ENCODE measurements around the gene POLR1C. TPM values are rescaled to one million over a fixed set of nuclear protein-coding genes. Genes with fewer than 3 reads are reported as not detected.

The POLR1C gene
- total RNA-seq, 2 donors from 2014 or later, result 30.1 to 67.8 TPM

DNA sequence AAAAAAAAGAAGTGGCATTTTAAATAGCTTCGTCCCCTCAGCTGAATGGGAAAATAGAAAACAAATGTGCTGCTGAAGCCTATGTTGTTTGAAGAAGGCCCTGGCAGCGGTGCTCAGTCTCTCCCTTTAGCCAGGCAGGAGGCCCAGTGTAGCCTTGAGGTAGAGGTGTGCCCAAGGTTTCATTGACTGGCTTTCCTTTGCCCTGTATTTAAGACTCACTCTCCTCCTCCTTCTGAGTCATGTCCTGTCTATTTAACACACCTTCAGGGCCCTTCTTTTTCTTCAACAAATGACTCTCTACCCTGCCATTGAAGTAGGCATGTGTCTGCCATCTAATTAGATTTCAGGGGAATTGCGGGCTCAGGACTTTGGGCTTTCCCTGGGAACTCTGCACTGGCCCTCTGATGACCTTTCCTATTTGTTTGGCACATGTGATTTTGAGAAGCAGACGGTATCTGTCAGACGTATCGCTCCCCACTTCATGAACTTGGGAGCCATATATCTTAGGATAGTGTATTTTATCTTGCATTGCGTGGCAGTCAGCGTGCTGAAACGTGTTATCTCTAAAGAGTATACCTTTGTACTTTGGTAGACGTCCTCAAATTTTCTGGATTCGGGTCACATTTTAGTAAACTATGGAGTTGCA lies 35.2 kb upstream of the POLR1C start:
- Mint-ChIP-seq H3K27me3 (no peaks in the 10 kb centered on the region), H3K4me3 (no peak overlapping the region), H3K27ac (peak overlapping the region; percentile 62), H3K9me3 (no peaks in the 10 kb centered on the region), H3K4me1 (peaks cover 38% of the 10 kb centered on the region), H3K36me3 (ENCODE audit: low read depth) (peaks cover 34% of the 10 kb centered on the region)
- ATAC-seq (replicated peaks), result no peak

DNA sequence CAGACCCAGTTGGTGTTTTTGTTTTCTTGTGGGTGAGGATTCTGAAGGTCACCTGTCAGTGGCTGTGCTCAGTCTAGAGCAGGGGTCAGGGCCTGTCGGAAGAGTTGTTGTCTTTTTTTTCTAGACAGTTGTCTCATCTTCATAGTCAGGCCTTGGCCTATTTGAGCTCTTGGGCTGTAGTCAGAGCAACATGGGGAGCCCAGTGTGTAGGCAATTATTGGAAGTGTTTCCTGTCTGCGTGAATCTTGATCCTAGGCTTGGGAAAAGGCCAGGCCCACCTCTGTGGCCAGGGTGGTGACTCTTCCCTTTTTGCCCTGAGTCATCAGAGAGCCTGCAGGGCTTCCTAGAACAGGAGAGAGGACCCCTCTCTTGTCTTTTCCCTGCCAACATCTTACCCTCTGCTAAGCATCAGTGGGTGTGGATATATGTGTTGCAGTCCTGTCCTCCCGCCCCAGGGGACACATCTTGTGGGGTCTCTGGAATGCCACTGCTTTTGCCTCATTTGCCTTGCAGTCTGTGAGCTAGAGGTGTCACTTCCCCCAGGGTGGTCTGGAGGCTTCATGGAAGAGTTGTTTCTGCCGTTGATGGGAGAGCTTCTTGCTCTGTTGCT lies 28.1 kb upstream of the POLR1C start:
- peak overlapping the region; percentile 62 for H3K27ac Mint-ChIP-seq
- H3K4me3 Mint-ChIP-seq, result no peak overlapping the region
- peaks cover 20% of the 10 kb centered on the region for H3K36me3 Mint-ChIP-seq (ENCODE audit: low read depth)
- H3K27me3 Mint-ChIP-seq, result no peaks in the 10 kb centered on the region
- no peaks in the 10 kb centered on the region for H3K9me3 Mint-ChIP-seq
- peaks cover 13% of the 10 kb centered on the region for H3K4me1 Mint-ChIP-seq
- ATAC-seq (replicated peaks), result no peak

DNA sequence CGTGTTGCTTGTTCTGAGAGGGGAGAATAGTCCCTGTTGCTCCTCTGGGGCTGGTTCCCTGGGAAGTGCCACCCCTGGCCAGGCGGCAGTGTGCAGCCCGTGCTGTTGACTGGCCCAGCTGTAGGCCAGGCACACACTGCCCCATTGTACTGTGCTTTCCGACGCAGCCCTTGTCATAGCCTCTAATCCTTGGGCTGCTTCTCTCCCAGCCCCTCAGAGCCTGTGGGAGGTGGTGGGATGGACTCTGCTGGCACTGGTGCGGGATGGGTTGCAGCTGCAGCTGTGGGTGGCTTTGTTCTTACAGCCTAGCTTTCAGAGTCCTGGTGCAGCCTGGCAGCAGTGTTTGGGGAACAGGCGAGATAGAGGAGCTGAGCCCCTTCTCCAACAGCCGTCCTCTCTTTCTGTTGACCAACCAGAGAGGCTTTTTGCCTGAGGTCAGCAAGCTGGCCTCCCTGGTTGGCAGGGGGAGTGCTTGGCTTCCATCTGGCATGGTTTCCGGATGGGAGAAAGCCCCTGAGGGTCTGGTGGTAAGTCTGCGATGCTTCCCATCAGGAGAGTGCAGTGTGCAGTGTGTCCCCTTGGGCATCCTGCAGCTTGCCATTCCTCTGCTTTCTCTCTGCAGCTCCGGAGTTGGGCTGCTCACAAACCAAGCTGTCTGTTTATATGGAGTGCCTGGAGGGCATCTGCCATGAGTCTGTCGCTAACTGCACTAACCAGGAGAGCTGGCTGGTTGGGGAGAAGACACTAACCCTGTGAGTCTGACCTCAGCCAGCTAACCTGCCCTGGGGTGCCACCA lies 27.4 kb upstream of the POLR1C start:
- Mint-ChIP-seq H3K4me3 (no peak overlapping the region), H3K4me1 (peaks cover 18% of the 10 kb centered on the region), H3K9me3 (no peaks in the 10 kb centered on the region), H3K27ac (peak overlapping the region; percentile 62), H3K36me3 (ENCODE audit: low read depth) (peaks cover 20% of the 10 kb centered on the region), H3K27me3 (no peaks in the 10 kb centered on the region)
- no peak for ATAC-seq (replicated peaks)

DNA sequence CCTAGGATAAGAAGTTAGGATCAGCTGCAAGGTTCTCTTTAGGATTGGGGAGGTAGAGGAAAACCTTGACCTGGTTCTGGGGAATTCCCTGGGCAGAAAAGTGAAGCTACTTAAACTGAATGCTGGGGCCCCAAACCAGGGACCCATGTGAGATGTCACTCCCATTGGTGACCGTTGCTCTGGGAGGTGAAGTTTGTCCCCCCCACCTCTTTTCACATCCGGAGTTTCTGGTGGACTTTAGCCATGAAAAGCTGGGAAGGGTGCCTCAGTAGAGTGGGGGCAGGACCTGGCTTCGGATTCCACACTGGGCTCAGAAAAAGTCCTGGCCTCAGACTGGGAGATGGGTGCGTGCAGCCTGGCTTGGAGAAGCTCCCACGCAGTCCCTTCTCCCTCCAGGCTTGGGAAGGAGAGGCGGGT lies 26.4 kb upstream of the POLR1C start:
- Mint-ChIP-seq H3K27ac (no peak overlapping the region), H3K36me3 (ENCODE audit: low read depth) (peaks cover 20% of the 10 kb centered on the region), H3K4me1 (peaks cover 23% of the 10 kb centered on the region), H3K4me3 (no peak overlapping the region), H3K9me3 (no peaks in the 10 kb centered on the region), H3K27me3 (no peaks in the 10 kb centered on the region)
- ATAC-seq (replicated peaks), result no peak

DNA sequence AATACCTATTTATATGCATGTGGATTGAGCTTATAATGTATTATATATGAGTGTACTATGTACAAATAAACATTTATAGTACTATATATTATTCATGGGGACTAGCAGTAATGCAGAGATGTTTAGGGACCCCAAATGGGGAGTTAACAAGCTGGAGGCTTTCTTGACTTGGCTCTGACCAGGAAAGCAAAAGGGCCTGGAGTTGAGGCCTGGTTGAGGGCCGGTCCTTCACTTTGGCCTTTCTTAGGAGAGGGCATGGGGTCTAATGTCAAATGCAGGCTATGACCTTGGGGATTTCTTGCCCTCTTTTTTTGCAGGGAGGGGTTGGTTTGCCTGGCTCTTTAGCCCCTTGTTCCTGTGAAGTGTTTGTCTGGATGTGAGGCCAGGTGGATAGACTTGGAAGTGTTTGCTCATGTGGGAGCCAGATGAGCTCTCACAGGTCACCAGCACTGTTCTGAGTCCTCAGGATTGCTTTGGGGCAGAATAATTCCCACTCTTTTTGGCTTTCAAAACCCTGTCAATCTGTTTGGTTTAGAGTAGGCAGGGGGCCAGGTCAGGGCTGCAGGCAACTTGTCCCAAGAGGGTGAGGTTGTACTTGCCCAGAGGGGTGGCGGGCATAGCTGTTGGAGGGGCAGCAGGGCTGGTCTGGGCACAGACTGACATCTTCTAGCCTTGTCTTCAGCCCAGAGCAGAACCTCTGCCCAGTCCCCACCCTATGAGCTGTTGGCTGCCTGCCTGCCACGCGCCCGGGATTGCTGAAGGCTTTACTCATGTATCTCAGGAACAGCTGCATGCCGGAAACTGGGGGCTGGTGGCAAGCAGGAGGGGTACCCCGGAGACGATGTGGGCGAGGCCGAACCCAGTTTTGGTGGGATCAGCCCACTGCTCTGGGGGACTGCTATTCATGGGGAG lies 24.9 kb upstream of the POLR1C start:
- no peaks in the 10 kb centered on the region for H3K27me3 Mint-ChIP-seq
- ATAC-seq (replicated peaks), result no peak
- H3K4me3 Mint-ChIP-seq, result no peak overlapping the region
- peaks cover 13% of the 10 kb centered on the region for H3K36me3 Mint-ChIP-seq (ENCODE audit: low read depth)
- H3K4me1 Mint-ChIP-seq, result peaks cover 20% of the 10 kb centered on the region
- peak overlapping the region; percentile 56 for H3K27ac Mint-ChIP-seq
- H3K9me3 Mint-ChIP-seq, result no peaks in the 10 kb centered on the region

DNA sequence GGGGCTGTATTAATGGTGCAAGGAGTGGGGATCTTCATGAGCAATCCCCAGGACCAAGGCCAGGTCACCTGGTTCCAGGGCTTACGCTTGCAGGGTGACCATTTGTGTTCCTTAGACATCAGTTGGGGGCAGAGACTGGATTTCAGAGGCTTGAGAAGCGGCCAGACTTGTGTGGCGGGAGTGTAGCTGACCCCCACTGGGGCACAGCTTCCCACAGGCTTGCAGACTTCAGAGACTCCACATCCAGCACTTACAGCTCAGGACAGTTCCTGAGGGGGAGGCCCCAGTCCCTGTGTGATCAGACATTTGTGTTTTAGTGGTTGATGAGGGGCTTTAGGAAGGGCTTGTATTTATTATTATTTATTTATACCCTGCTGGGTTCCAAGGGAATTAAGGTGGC lies 24.2 kb upstream of the POLR1C start:
- H3K9me3 Mint-ChIP-seq, result no peaks in the 10 kb centered on the region
- peaks cover 20% of the 10 kb centered on the region for H3K4me1 Mint-ChIP-seq
- no peaks in the 10 kb centered on the region for H3K27me3 Mint-ChIP-seq
- ATAC-seq (replicated peaks), result no peak
- H3K4me3 Mint-ChIP-seq, result no peak overlapping the region
- H3K36me3 Mint-ChIP-seq (ENCODE audit: low read depth), result peaks cover 13% of the 10 kb centered on the region
- peak overlapping the region; percentile 56 for H3K27ac Mint-ChIP-seq

DNA sequence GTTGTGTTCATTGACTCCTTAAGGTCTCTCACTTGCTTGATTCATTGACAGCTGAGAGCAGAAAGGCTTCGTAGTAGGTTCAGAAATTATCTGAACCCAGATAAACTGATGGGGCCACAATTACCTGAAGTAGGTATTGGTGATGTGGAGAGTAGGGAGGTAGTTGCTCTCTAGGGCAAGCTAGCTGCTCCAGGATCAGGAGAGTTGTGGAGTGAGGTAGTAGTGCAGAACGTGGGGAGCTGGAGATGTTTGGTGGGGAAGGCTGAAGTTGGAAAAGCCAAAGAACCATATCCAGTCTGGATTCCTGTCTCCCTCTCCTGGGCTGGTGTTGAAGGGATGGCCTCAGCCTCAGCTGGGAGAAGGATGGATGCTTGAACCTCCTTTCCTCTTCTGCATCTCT lies 23.7 kb upstream of the POLR1C start:
- no peak for ATAC-seq (replicated peaks)
- no peak overlapping the region for H3K4me3 Mint-ChIP-seq
- H3K36me3 Mint-ChIP-seq (ENCODE audit: low read depth), result peaks cover 15% of the 10 kb centered on the region
- H3K9me3 Mint-ChIP-seq, result no peaks in the 10 kb centered on the region
- H3K4me1 Mint-ChIP-seq, result peaks cover 20% of the 10 kb centered on the region
- H3K27me3 Mint-ChIP-seq, result no peaks in the 10 kb centered on the region
- no peak overlapping the region for H3K27ac Mint-ChIP-seq

DNA sequence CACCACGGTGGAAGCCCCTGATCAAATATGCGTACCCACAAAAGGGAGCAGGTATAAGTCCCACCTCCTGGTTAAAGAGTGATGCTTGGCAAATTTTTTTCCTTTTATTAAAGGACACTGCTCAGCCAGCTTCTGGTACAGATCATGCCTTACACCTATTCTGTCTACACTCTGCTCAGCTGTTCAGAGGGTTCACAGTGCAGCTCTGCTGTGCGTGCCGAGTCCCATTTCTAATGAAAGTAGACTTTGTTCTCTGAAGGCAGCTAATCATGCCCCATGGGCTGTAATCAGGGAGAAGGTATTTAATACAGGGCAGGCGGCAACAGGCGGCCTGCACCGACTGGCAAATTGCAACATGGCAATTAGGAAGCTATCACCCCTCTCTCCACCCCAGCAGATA lies 23.1 kb upstream of the POLR1C start:
- no peak overlapping the region for H3K4me3 Mint-ChIP-seq
- H3K36me3 Mint-ChIP-seq (ENCODE audit: low read depth), result peaks cover 18% of the 10 kb centered on the region
- H3K4me1 Mint-ChIP-seq, result peaks cover 20% of the 10 kb centered on the region
- H3K9me3 Mint-ChIP-seq, result no peaks in the 10 kb centered on the region
- no peak for ATAC-seq (replicated peaks)
- H3K27me3 Mint-ChIP-seq, result no peaks in the 10 kb centered on the region
- peak overlapping the region; percentile 23 for H3K27ac Mint-ChIP-seq

DNA sequence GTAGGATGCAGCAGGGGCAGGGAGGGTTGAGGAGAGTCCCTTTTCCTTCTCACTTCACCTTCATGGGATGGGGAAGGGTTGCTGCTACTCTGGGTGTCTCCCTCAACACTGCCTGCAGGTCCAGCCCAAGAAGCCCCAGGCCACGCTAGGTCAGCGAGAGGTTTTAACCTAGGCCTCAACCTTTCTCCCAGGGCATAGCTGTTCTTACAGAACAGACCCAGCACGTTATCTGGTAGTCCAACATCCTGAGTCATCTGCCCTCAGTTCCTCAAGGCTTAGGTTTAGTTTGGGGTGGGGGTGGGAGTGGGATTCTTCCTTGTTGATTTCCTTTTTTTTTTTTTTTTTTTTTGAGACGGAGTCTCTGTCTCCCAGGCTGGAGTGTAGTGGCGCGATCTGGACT lies 22.6 kb upstream of the POLR1C start:
- Mint-ChIP-seq H3K27me3 (no peaks in the 10 kb centered on the region), H3K36me3 (ENCODE audit: low read depth) (peaks cover 18% of the 10 kb centered on the region), H3K9me3 (no peaks in the 10 kb centered on the region), H3K27ac (peak overlapping the region; percentile 23), H3K4me3 (no peak overlapping the region), H3K4me1 (peaks cover 16% of the 10 kb centered on the region)
- no peak for ATAC-seq (replicated peaks)

DNA sequence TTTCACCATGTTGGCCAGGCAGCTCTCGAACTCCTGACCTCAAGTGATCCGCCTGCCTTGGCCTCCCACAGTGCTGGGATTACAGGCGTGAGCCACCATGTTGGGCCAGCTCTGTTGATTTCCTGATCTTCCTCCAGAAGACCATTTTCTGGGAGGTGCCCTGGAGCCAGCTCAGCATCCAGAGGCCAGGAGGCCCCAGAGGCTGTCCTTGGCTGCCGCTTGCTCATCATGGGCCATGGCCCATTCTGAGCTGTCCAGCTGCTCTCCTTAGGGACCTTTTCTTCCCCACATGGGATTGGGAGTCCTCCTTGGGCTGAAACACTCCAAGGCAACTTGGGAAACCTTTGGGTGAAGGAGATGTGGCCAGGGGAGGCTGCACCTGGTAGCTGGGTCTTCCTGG lies 22.1 kb upstream of the POLR1C start:
- H3K27ac Mint-ChIP-seq, result peak overlapping the region; percentile 87
- no peaks in the 10 kb centered on the region for H3K9me3 Mint-ChIP-seq
- no peak for ATAC-seq (replicated peaks)
- H3K4me1 Mint-ChIP-seq, result peaks cover 16% of the 10 kb centered on the region
- H3K27me3 Mint-ChIP-seq, result no peaks in the 10 kb centered on the region
- H3K36me3 Mint-ChIP-seq (ENCODE audit: low read depth), result peaks cover 22% of the 10 kb centered on the region
- no peak overlapping the region for H3K4me3 Mint-ChIP-seq

DNA sequence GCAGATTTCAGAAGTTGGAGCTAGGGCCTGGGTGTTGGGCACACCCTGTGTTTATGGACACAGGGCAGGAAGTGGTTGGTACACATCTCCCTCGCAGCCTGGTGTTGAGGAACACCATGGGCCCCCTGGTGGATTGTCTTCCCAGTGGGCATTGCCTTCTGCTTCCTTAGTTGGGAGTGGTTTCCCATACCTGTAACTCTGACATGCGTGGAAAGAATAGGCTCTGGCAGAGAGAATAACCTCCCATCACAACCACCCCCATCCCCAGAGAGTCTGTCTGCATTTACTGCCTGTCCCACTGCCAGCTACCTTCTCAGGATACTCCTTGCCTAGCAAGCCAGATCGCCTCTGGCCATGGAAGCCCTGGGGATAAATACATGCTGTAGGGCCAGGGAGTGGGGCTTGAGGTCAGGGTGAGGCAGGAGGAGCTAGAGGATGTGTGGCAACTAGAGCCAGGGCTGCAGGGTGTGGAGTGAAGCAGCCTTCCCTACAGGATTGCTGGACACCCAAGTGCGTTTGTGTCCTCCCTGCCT lies 21.4 kb upstream of the POLR1C start:
- Mint-ChIP-seq H3K9me3 (no peaks in the 10 kb centered on the region), H3K27ac (peak overlapping the region; percentile 87), H3K36me3 (ENCODE audit: low read depth) (peaks cover 29% of the 10 kb centered on the region), H3K4me1 (peaks cover 11% of the 10 kb centered on the region), H3K27me3 (no peaks in the 10 kb centered on the region), H3K4me3 (no peak overlapping the region)
- peak; percentile 23 for ATAC-seq (replicated peaks)

DNA sequence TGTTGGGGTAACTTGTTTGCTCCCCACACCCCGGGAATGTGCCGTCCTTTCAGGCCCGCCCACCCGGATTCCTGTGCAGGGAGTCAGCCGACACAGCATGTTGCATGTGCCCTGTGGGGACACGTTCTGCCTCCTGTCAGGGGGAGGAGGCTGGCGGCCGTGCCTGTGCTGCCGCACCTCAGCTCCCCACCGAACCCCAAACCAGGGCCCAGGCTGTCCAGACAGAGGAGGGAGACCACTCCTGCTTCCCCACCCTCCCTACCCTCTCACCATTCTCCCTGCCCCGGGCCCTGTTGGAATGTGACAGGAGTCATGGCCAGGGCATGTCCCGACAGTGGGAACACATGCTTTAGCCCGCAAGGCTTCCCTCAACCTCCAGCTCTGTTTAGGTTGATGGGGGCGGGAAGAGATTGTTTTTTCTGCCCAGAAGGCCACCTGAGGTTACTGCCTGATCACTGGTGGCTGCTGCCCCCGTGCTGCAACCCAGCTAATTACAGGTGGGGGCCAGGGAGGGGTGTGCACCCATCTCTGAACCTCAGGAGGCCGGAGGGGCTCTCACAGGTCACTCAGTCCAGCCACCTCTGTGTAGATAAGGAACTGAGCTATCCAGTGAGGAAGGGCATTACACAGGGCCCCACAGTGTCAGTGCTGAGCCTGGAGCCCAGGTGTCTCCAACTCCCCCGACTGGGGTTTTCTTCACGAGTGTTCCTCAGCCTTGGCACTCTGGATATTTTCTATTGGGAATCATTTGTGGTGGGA lies 20.3 kb upstream of the POLR1C start:
- Mint-ChIP-seq H3K4me3 (no peak overlapping the region), H3K4me1 (peaks cover 11% of the 10 kb centered on the region), H3K27ac (no peak overlapping the region), H3K36me3 (ENCODE audit: low read depth) (peaks cover 40% of the 10 kb centered on the region), H3K9me3 (no peaks in the 10 kb centered on the region), H3K27me3 (no peaks in the 10 kb centered on the region)
- no peak for ATAC-seq (replicated peaks)

DNA sequence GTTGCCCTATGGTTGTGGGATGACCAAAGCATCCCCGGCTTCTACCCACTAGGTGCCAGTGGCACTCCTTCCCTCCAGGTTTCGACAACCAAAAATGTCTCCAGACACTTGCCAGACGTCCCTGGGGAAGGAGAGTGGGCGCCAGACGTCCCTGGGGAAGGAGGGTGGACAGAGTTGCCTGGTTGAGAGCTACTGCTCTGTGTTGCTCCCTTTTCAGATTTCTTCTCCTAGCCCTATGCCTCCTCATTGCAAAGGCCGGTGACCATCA lies 19.8 kb upstream of the POLR1C start:
- Mint-ChIP-seq H3K4me3 (no peak overlapping the region), H3K27me3 (no peaks in the 10 kb centered on the region), H3K27ac (no peak overlapping the region), H3K36me3 (ENCODE audit: low read depth) (peaks cover 44% of the 10 kb centered on the region), H3K4me1 (peaks cover 11% of the 10 kb centered on the region), H3K9me3 (no peaks in the 10 kb centered on the region)
- ATAC-seq (replicated peaks), result no peak

DNA sequence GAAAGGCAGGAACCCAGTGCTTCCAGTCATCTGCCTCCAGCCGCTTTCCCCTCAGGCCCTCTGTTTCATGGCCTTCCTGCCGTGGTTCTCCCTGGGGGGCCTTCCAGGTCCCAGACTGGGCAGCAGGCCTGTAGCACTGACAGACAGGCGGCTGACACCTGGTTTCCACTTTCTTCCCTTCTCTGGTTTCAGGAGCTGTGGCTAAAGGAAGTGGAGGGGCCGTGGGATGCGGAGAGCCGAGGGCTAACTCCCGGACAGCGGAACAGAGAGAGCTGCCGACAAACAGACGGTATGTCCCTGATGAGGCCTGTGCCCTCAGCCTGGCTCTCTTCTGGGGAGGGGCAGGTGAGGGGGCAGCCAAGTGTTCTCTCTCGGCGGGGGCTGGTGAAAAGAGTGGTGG lies 19.2 kb upstream of the POLR1C start:
- Mint-ChIP-seq H3K9me3 (no peaks in the 10 kb centered on the region), H3K27ac (no peak overlapping the region), H3K4me3 (no peak overlapping the region), H3K27me3 (no peaks in the 10 kb centered on the region), H3K4me1 (peaks cover 11% of the 10 kb centered on the region), H3K36me3 (ENCODE audit: low read depth) (peaks cover 49% of the 10 kb centered on the region)
- no peak for ATAC-seq (replicated peaks)

Measured in activated T-helper 17 cell treated with anti-CD3 and anti-CD28 coated beads, Interleukin-2, amount 50 U/mL, for 72 hours (primary cell).